GM19328 (cell line): ENCODE results near the gene DPYSL5.

Source experiments
- ATAC-seq: cut with Tn5 transposase; IDR thresholded peaks from one replicate; pipeline ENCODE4 v1.9.1; 2021; ENCODE audit warnings: mild to moderate bottlenecking, moderate library complexity; ENCODE audit not compliant: unreplicated experiment

Gene DPYSL5

DNA sequence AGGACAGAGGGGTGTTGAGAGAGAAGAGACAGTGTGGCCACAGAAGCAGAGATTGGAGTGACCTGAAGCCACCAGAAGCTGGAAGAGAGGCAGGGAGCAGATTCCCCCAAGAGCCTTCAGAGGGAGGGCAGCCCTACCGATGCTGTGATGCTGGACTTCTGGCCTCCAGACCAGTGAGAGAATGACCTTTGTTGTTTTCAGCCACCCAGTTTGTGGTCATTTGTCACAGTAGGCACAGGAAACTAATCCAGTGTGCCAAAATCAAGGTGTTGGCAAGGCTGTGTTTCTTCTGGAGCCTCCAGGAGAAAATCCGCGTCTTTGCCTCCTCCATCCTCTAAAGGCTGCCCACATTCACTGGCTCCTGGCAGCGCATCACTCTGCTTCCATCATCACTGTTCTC is 137.9 kb downstream of the DPYSL5 start:
- ATAC-seq, result no peak

DNA sequence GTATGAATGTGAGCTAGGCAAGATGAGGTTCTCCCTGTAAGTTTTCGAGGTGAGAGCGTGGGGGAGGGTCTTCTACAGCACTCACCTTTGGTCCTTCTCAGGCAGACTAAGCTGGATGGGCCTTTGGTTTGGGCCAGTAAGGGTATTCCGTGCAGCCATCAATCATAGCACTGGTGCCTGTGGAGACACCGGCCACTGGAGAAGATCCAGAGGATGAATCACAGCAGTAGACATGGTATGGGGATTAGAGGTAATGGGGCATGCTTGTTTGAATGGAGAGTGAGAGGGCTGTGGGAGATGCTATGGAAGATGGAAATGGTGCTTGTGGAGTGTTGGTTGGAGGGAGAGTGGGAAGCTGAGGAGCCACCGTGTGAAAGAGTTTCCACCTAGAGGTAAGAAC is 138.6 kb downstream of the DPYSL5 start:
- no peak for ATAC-seq

DNA sequence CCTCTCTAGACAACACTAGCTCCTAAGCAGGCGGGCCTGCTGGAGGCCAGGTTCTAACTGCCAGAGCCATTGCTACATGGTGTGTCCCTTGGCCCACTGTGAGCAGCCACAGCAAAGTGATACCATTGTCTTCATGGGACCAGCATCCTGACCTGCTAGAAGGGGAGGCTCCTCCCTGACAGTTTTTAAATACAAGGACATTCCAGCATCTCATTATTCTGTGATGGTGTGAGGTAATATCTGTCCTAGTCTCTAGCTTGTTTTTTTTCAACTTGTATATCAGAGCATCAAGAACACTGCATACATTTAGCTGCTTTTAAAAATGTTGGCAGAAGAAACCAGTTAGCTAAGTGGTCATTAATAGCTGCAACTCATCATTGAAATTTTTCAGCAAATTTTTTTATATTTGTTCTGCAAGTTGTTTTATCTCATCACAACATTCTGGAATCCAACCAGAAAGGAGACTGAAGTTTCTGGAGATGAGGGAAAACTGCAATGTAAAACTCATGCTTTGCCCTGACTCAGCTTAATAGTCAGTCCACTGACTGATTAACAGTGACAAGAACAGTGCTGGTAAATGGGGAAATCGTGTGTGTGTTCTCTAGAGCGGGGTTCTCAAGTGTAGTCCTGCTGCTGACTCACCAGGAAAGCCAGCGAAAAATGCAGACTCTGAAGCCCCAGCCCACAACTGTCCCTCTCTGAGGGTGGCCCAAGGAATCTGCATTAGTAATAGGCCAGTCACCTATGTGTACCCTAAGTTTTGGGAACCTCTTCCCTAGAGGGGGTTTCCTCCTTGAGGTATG is 140.3 kb downstream of the DPYSL5 start:
- ATAC-seq, result no peak

DNA sequence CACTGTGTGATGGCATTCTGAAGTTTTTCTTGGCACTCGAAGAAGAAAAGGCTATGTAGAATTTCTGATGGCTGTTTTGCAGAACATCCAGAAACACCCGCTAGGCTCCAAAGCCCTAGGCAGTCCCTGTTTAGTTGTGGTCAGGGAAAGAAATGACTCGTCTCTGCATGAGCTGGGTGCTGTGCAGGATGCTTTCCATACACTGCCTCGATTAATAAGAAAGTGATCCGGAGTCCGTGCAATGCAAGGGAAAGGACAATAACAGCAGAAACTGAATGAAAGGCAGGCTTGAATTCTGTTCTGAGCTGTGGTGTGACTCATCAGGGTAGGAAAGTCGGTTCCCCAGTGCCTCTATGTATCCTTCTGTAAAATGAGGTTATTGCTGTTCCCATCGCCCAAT is 141.2 kb downstream of the DPYSL5 start:
- ATAC-seq, result no peak

DNA sequence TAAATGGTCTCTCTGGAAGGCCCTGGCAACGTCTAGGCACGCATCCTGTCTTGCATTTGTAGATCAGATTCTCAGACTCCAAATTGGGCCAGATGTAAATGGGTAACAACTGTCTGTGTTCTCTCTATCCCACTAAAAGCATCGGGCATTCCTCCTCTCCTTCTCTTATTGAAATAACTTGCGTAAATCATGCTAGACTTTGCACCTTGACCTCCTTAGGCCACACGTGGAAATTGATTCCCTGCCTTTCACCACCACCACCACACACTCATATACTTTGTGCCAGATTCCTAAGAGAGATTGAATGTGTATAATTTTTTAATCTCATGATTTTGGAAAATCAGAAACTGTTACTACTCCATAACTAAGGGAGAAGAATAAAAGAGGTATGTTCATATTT is 143.8 kb downstream of the DPYSL5 start:
- no peak for ATAC-seq

DNA sequence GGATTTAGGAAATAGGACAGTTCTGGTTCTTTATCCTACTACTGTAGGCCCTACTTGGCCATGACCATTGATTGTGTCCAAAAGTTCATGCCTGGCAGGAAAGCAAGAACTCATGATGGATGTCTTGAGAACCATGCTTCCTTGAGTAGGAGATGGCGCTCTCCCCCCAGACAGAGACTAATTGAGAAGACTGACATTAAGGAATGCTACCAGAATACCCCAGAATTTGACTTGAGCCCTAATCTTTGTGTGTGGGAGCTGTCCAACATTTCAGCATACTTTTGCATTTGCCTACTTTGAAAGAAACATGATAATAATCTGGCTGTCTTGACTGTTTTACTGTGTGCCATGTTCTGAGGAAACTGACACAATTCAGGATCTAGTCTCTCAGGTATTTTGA is 145.8 kb downstream of the DPYSL5 start:
- ATAC-seq, result no peak

DNA sequence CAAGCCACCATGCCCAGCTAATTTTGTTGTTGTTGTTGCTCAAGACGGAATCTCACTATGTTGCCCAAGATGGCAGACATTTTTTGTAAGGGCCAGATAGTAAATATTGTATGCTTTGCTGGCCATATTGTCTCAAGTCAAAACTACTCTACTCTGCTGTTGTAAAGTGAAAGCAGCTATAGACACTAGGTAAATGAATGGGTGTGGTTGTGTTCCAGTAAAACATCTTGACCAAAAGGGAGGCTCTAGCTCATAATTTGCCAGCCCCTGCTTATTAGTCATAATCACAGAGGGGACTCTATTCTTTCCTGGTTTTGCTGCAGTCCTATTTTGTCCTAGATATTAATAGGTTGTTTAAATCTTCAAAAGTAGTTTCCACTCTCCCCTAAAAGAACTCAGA is 147.1 kb downstream of the DPYSL5 start:
- ATAC-seq, result no peak

DNA sequence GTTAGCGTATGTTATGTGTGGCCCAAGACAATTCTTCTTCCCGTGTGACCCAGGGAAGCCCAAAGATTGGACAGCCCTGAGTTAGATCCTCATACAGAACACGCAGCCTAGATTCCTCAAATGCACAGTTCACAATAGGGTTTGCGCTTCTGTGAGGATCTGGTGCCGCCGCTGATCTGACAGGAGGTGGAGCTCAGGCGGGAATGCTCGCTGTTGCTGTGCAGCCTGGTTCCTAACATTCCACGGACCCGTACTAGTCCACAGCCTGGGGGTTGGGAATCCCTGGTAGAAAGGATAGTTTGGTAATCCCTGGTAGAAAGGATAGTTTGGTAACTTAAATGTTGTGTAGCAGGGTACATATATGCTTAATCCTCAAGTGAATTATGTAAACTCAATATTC is 149.5 kb downstream of the DPYSL5 start:
- no peak for ATAC-seq

DNA sequence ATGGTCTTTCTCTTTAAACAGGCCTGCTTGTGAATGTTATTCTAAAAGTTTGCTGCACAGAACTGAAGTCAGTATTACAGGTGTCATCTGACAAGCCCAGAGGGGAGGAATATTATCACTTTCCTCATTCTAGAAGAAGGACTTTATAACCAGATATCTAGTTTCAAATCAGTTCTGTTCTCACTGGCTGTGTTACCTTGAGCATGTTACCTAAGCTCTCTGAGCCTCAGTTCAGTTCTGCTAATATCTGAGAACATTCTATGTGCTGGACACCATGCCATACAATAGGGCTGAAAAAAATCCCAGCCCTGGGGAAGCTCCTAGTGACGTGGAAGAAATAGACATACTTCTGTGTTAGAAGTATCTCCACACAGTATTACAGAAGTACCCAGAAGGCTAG is 150.4 kb downstream of the DPYSL5 start:
- ATAC-seq, result no peak
